HG03039 (cell line): Measurements from ENCODE around the gene SLC35G1.

Experiments used
- ATAC-seq: cut with Tn5 transposase; IDR thresholded peaks from one replicate; pipeline ENCODE4 v1.9.1; 2021; ENCODE audit warnings: mild to moderate bottlenecking, moderate library complexity; ENCODE audit not compliant: unreplicated experiment

The SLC35G1 gene

GRCh38 chr10:93947055-93947454, 53.3 kb downstream of the SLC35G1 start:
- ATAC-seq: no peak

GRCh38 chr10:93947524-93947923, 53.7 kb downstream of the SLC35G1 start:
- ATAC-seq: no peak

GRCh38 chr10:93951905-93952304, 58.1 kb downstream of the SLC35G1 start:
- no peak for ATAC-seq
